SKM-1 (cell line): ENCODE measurements around the gene ATXN7L1.
A peak's percentile ranks its signal among the peaks of the same experiment; 100 is the strongest.

ENCODE experiments used
- DNase-seq: peaks from one replicate; lab custom pipeline; 2025; ENCODE audit not compliant: unreplicated experiment; lab: John Stamatoyannopoulos, UW

ATXN7L1 gene

GRCh38 chr7:105682341-105683060, 193.9 kb downstream of the ATXN7L1 start:
- no peak for DNase-seq

- no peak for DNase-seq
Observed at GRCh38 chr7:105680505-105681187, 195.8 kb downstream of the ATXN7L1 start.

DNA sequence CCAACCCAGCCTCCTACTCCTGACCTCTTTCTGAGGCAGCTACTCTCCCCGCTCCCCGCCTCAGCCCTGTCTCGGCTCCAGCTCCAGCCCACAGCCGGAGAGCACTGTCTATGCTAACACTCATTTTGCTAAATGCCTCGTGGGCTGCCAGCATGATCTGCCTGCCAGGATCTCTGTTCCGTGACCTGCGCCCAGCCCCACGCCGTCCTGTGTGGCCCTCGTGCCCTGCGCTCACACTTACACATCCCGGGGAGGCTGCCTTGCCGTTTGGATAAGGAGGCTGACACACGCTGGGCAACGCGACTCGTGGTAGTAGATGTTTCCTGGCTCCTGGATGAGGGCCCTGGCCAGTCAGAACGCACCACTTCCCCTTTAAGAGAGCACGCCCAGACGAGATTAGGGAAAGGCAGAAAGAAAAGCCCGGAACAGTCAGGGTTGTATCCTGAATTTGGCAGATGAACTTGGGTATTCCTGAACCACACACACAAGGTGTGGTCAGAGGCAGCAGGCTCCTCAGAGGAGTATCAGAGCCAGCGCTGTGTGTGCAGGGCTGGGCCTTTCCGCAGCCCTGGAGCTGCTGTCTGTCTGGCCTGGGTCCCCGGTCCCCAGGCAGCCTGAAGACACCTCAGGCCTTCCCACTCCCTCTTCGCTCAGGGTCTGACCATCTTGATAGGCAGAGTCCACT, 197.4 kb downstream of the ATXN7L1 start:
- peak; percentile 55 for DNase-seq

DNA sequence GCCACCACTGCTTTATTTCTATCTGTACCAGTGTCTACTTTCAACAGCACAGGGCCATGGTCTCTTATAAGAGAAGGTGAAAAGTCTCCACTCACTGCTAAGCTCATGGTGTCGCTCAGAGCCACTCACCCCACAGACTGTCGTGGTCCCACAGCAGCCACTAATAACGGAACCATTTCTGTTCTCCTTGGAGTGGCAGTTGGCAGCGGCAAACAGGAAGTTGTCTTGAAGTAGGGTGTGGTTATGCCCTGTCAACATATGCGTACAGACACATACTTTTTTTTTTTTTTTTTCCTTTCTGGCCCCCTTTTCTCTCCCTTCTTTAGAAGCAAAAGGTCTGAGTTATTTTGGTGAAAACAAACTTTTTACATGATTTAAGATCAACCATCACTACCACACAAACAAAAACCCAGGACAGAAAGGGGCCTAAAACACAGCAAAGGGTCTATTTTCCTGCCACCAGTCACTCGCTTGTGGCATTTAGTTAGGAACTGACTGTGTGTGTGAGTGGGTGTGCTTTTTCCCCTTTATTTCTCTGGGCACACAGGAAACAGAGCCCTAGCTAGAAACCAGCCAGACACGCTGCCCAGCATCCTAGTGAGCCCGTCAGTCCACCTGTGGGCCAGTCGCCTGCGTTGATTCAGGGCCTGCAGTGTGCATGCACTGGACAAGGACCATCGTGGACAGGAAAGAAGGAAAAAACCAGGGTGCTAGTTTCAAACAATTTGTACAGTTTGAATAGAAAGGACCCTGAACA, 198.4 kb downstream of the ATXN7L1 start:
- DNase-seq = peak; percentile 8

- DNase-seq = no peak
Observed at GRCh38 chr7:105677410-105677730, 199.0 kb downstream of the ATXN7L1 start.

DNA sequence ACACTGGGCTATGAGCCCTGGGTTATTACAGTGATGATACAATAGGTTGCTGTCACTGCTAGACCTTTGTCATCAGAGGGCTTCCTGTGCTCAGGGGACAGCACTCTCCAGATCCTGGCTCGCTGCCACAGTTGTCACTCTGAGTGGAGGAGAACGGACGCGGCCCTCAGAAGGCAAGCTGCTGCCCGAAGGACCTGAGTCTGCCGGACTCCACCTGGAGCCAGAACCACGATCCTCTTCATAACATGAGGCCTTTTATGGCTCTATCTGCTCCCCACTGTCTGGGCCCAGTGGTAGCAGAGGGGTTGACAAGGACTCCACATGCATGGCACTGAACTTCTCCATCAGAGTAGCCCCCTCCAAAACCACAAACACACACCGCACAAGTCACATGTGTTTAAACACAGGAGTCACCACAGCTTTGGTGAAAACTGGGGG, 200.4 kb downstream of the ATXN7L1 start:
- no peak for DNase-seq

DNA sequence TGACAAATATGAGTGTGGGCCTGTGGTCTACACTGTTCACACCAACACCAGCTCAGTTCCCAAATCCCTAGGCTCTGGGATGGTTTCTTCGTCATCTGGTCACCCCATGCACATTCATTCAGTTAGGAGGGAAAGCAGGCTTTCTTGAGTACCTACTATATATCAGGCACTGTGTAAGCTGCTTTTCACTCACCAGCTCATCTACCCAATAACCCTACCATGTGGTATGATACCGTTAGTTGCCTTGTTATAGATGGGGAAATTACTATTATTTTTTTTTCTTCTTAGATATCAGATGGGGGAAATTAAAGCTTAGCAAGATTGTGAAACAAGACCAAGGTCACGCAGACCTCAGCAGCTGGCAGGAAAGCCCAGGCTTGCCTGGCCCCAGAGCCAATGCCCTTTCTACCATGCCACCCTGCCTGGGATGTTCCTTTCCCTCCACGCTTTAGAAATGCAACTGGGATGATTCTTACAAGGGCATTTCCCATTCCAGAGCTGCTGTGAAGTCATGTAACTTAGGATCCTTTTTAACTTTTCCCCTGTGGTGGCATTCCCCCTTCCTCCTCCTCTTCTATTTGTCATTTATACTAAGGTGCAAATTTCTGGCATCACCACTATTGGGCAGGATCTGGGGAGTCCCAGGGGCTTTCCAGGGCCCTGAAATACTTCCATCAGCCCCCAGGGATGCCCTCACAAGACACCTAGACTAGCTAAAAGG, 202.0 kb downstream of the ATXN7L1 start:
- no peak for DNase-seq

GRCh38 chr7:105673367-105674084, 202.9 kb downstream of the ATXN7L1 start:
- DNase-seq = no peak

DNA sequence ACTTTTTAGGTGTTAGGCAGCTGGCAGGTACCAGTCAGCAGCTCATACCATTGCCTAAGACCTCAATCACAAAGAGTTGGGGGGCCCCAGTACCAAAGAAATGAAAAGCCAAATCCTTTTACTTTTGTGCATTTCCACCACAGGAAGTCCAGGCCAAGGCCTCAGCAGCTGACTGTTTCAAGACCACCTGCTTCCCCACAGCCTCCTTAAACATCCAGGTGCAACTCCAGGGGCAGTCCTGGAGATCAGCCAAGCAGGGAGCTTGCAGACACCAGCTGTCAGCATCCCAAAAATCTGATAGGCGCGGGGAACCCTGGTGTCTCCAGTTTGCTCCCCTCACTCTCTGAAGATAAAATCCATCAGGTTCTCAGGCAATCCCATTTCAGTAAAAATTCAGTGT, 203.6 kb downstream of the ATXN7L1 start:
- no peak for DNase-seq

DNA sequence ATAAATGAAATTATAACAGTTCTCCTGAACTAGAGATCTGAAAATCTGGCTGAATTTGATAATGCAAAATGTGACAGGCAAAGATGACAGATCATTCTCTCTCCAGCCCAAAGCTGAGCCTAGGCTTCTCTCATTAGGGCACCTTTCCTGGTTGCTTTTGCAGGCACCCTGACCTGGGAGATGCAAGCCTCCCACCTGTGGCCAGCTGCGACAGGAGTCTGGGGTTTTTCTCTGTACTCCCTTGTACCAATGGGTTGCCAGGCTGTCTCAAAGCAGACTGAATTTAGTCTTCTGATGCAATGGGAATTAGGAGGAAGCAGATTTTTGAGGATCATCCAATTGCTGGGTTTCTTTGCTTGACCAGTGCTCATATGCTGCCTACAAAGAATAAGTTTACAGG, 210.1 kb downstream of the ATXN7L1 start:
- no peak for DNase-seq

- no peak for DNase-seq
Observed at GRCh38 chr7:105665684-105666083, 210.7 kb downstream of the ATXN7L1 start.

DNA sequence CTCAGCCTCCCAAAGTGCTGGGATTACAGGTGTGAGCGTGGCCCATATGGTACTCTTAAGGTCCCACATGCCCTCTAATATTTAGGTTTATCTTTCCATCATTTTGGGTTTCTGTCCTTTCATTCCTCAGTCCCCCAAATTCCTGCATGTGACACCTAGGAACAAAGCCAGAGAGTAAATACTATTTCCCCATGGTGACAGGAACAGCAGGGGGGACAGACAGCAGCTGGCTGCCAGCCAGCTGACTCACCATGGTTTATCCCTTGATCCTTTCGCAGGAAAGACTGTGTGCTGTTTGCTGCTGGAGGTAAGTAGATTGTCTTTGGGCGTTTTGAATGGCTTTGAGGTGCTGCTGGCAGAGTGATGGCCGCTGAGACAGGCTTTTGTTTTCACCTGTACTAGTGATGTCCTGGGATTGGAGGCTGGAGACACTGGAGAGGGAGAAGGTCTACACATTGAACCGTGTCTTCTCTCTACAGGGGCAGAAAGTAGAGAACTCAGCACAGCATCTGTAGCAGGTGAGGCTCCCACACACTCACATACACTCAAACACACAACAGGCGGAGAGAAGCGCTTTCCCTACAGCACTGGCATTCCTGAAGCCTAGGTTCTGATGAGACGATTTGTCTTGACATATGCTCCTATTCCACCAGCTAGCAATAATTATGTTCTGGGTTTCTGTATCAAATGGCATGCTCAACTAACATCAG, 211.4 kb downstream of the ATXN7L1 start:
- DNase-seq = no peak

GRCh38 chr7:105662998-105663397, 213.4 kb downstream of the ATXN7L1 start:
- DNase-seq = no peak

DNA sequence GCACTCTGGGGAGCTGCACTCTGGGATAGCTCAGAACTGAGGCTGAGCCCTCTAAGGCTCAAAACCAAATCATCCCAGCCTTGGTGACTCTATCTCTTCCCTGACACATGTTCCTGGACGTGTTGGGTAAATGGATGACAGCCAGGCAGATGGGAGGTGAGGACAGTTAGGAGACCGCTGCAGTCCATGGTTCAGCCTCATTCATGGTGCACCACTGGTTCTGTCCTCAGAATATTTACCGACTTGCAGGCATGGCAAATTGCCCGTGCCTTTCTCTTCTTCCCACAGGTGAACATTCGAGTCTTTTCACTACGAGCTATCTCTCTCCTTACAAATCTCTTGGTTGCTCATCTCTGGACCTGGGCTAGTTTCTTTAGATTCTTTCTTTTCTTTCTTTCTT, 214.8 kb downstream of the ATXN7L1 start:
- DNase-seq = no peak

- peak; percentile 35 for DNase-seq
Observed at GRCh38 chr7:105656922-105657521, 219.4 kb downstream of the ATXN7L1 start.

- DNase-seq = no peak
Observed at GRCh38 chr7:105655500-105656380, 220.7 kb downstream of the ATXN7L1 start.

DNA sequence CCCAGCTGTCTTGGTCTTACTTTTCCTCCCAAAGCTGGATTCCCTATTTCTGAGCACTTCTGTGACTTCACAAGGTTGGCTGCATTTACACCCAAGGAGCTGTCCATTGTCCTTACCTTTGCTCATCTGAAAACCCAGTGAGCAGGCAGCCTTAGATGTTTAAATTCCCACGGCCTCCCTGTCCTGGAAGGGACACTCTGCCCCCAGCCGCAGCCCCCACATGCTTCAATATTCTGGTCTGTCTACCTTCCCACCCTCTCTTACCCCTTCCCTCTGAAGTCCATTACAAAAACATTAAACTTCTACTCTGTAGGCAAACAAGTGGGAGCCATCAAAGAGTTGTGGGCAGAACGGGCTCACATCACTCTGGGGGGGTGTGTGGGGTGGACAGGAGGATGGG, 221.3 kb downstream of the ATXN7L1 start:
- DNase-seq = no peak

DNA sequence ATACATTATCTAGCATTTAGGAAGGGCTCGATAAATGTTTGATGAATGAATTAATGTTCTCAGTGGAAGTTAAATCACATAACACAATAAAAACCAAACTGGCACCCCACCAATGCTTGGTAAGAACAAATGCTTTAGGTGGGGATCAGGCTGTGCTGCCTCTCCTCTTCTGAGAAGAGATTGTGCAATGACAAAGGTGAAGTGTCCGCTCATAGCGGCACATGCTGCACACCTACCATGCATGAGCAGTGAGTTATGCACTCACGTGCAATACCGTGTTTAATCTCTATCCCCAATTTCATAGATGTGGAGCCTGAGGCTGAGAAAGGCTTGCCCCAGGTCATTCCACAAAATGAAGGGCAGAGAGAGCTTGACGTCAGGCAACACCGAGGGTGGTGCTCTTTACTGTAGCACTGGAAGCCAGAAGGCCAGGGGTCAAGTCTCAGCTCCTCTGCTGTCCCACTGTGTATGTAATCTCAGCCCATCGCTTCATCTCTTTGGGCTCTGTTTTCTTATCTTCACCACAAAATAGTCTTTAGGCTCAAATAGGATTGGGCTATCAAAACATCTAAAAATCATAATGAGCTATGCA, 222.2 kb downstream of the ATXN7L1 start:
- no peak for DNase-seq
